Breast epithelium (tissue), 3 donors: Measurements from ENCODE around the gene HPCAL1.

ENCODE experiments used
- CTCF ChIP-seq, 3 donors: fragments of 450-650 bp; IDR thresholded peaks; one replicate each; pipeline ENCODE4 v1.5.1; 2016 to 2017; ENCODE audit warnings: antibody characterized with exemption in 3 of 3, mild to moderate bottlenecking in 3 of 3, moderate library complexity in 3 of 3
- POLR2A ChIP-seq: fragments of 450-650 bp; IDR thresholded peaks from one replicate; pipeline ENCODE4 v1.6.1; 2016; ENCODE audit warnings: antibody characterized with exemption, mild to moderate bottlenecking, moderate library complexity
- POLR2AphosphoS5 ChIP-seq, 3 donors: sonication (generic); formaldehyde crosslinking; IDR thresholded peaks; one replicate each; pipeline ENCODE4 v1.6.1; 2017; ENCODE audit warnings: antibody characterized with exemption in 3 of 3

DNA sequence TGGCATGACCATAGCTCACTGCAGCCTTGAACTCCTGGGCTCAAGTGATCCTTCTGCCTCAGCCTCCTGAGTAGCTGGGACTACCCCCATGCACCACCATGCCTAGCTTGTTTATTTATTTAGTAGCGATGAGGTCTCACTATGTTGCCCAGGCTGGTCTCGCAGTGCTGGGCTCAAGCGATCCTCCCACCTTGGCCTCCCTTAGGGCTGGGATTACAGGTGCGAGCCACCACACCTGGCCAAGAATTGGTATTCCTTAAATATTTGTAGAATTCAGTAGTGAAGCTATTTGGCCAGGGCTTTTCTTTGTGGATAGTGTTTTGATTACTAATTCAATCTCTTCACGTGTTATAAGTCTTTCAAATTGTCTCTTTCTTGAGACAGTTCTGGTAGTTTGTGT lies 89.4 kb downstream of the HPCAL1 start:
- TF ChIP-seq POLR2A (no peak), CTCF (IDR thresholded peaks at IDR 0.05) (no peak), POLR2AphosphoS5 (IDR thresholded peaks at IDR 0.05) (no peak)
